Skeletal muscle tissue (tissue), 4 donors: Measurements from ENCODE around the gene CCDC92. TPM values are rescaled to one million over a fixed set of nuclear protein-coding genes. Genes with fewer than 3 reads are reported as not detected.

Experiments
- H3K27ac ChIP-seq: one replicate; pipeline ENCODE4 v1.7.0; 2013; ENCODE audit warnings: mild to moderate bottlenecking, low read depth, low read length, inconsistent platforms
- H3K27me3 ChIP-seq, 3 donors: one replicate each; pipeline ENCODE4 v1.7.0; 2013; ENCODE audit warnings: low read length in 3 of 3; ENCODE audit not compliant: control insufficient read depth in 3 of 3, insufficient read depth in 3 of 3
- H3K36me3 ChIP-seq, 3 donors: one replicate each; pipeline ENCODE4 v1.7.0; 2013; ENCODE audit warnings: low read length in 3 of 3; ENCODE audit not compliant: control insufficient read depth in 3 of 3, insufficient read depth in 3 of 3
- H3K4me1 ChIP-seq, 3 donors: one replicate each; pipeline ENCODE4 v1.7.0; 2013; ENCODE audit warnings: low read length in 3 of 3, mild to moderate bottlenecking in 3 of 3; ENCODE audit not compliant: control insufficient read depth in 3 of 3, insufficient read depth in 3 of 3
- H3K4me3 ChIP-seq, 3 donors: one replicate each; pipeline ENCODE4 v1.7.0; 2013; ENCODE audit warnings: low read length in 3 of 3
- H3K9ac ChIP-seq, 3 donors: one replicate each; pipeline ENCODE4 v1.7.0; 2013; ENCODE audit warnings: low read length in 3 of 3, mild to moderate bottlenecking in 3 of 3, moderate library complexity in 2 of 3, low read depth in 1 of 3
- H3K9me3 ChIP-seq, 3 donors: one replicate each; pipeline ENCODE4 v1.7.0; 2013; ENCODE audit warnings: low read length in 3 of 3; ENCODE audit not compliant: control insufficient read depth in 3 of 3
- total RNA-seq: library from RNA; depleted of rRNA; stranded (reverse); fragments of >200 nt; gene quantifications from one replicate; pipeline ENCODE4 v1.2.3, GENCODE V29; 2014
- donor health status: Osteomylitis.

Gene CCDC92
- total RNA-seq, 1 donor from 2014 or later: 2.6 TPM

- Histone ChIP-seq H3K9ac (no peak overlapping the region), H3K4me3 (no peak overlapping the region), H3K4me1 (peaks cover 4 to 22% (median 20%) of the 10 kb centered on the region in 3 donors), H3K36me3 (peaks cover 7 to 19% (median 15%) of the 10 kb centered on the region in 3 donors), H3K27me3 (no peaks in the 10 kb centered on the region), H3K27ac (no peak overlapping the region), H3K9me3 (no peaks in the 10 kb centered on the region)
Observed at GRCh38 chr12:124011435-124012115, 38.9 kb upstream of the CCDC92 start.

- Histone ChIP-seq H3K9ac (no peak overlapping the region), H3K27me3 (no peaks in the 10 kb centered on the region), H3K36me3 (peaks cover 7 to 19% (median 15%) of the 10 kb centered on the region in 3 donors), H3K4me3 (no peak overlapping the region), H3K27ac (no peak overlapping the region), H3K9me3 (no peaks in the 10 kb centered on the region), H3K4me1 (peaks cover 9 to 29% (median 29%) of the 10 kb centered on the region in 3 donors)
Observed at GRCh38 chr12:124010687-124011086, 38.1 kb upstream of the CCDC92 start.

- peaks cover 15 to 36% (median 35%) of the 10 kb centered on the region in 3 donors for H3K4me1 ChIP-seq
- H3K9me3 ChIP-seq: no peaks in the 10 kb centered on the region
- peaks cover 7 to 19% (median 15%) of the 10 kb centered on the region in 3 donors for H3K36me3 ChIP-seq
- no peak overlapping the region for H3K9ac ChIP-seq
- H3K27ac ChIP-seq: no peak overlapping the region
- H3K27me3 ChIP-seq: no peaks in the 10 kb centered on the region
- no peak overlapping the region for H3K4me3 ChIP-seq
Observed at GRCh38 chr12:124009781-124010180, 37.1 kb upstream of the CCDC92 start.

- no peaks in the 10 kb centered on the region for H3K9me3 ChIP-seq
- no peaks in the 10 kb centered on the region for H3K27me3 ChIP-seq
- peaks cover 19 to 45% (median 43%) of the 10 kb centered on the region in 3 donors for H3K4me1 ChIP-seq
- H3K36me3 ChIP-seq: peaks cover 7 to 24% (median 20%) of the 10 kb centered on the region in 3 donors
- no peak overlapping the region for H3K27ac ChIP-seq
- no peak overlapping the region for H3K4me3 ChIP-seq
- no peak overlapping the region for H3K9ac ChIP-seq
Observed at GRCh38 chr12:124008595-124008994, 36.0 kb upstream of the CCDC92 start.

- no peaks in the 10 kb centered on the region for H3K9me3 ChIP-seq
- peaks cover 19 to 45% (median 43%) of the 10 kb centered on the region in 3 donors for H3K4me1 ChIP-seq
- H3K27ac ChIP-seq: no peak overlapping the region
- H3K9ac ChIP-seq: no peak overlapping the region
- peaks cover 7 to 20% (median 19%) of the 10 kb centered on the region in 3 donors for H3K36me3 ChIP-seq
- no peaks in the 10 kb centered on the region for H3K27me3 ChIP-seq
- H3K4me3 ChIP-seq: no peak overlapping the region
Observed at GRCh38 chr12:124007826-124008570, 35.4 kb upstream of the CCDC92 start.

GRCh38 chr12:124006846-124007713, 34.4 kb upstream of the CCDC92 start:
- Histone ChIP-seq H3K36me3 (peaks cover under 1 to 13% (median 10%) of the 10 kb centered on the region in 3 donors), H3K27ac (no peak overlapping the region), H3K4me1 (peaks cover 19 to 45% (median 43%) of the 10 kb centered on the region in 3 donors), H3K27me3 (no peaks in the 10 kb centered on the region), H3K9ac (no peak overlapping the region), H3K9me3 (no peaks in the 10 kb centered on the region), H3K4me3 (no peak overlapping the region)

GRCh38 chr12:124006085-124006845, 33.6 kb upstream of the CCDC92 start:
- H3K36me3 ChIP-seq: peaks cover 5 to 18% (median 11%) of the 10 kb centered on the region in 3 donors
- no peak overlapping the region for H3K4me3 ChIP-seq
- no peak overlapping the region for H3K27ac ChIP-seq
- no peaks in the 10 kb centered on the region for H3K9me3 ChIP-seq
- H3K9ac ChIP-seq: no peak overlapping the region
- H3K27me3 ChIP-seq: no peaks in the 10 kb centered on the region
- peaks cover 19 to 45% (median 43%) of the 10 kb centered on the region in 3 donors for H3K4me1 ChIP-seq

- H3K27ac ChIP-seq: no peak overlapping the region
- peaks cover 19 to 45% (median 43%) of the 10 kb centered on the region in 3 donors for H3K4me1 ChIP-seq
- H3K36me3 ChIP-seq: peaks cover 10 to 23% (median 21%) of the 10 kb centered on the region in 3 donors
Observed at GRCh38 chr12:124004233-124004875, 31.7 kb upstream of the CCDC92 start.

GRCh38 chr12:124002654-124003053, 30.0 kb upstream of the CCDC92 start:
- H3K27ac ChIP-seq: no peak overlapping the region
- no peak overlapping the region for H3K4me3 ChIP-seq
- peaks cover 19 to 34% (median 33%) of the 10 kb centered on the region in 3 donors for H3K4me1 ChIP-seq
- no peaks in the 10 kb centered on the region for H3K27me3 ChIP-seq
- no peaks in the 10 kb centered on the region for H3K9me3 ChIP-seq
- peaks cover 10 to 27% (median 26%) of the 10 kb centered on the region in 3 donors for H3K36me3 ChIP-seq
- no peak overlapping the region for H3K9ac ChIP-seq

More at GRCh38 chr12:124004233-124004875, 31.7 kb upstream of the CCDC92 start:
- no peaks in the 10 kb centered on the region for H3K27me3 ChIP-seq
- no peak overlapping the region for H3K9ac ChIP-seq
- H3K9me3 ChIP-seq: no peaks in the 10 kb centered on the region
- H3K4me3 ChIP-seq: no peak overlapping the region
